HEK293 (cell line): ENCODE results near the gene MYO1G.

Experiments used
- CTCF ChIP-seq: fragments of 450-650 bp; formaldehyde crosslinking; IDR thresholded peaks from 2 replicates; pipeline ENCODE4 v1.5.1; 2016; ENCODE audit warnings: missing biosample characterization, missing genetic modification characterization
- SALL2 ChIP-seq: fragments of 450-650 bp; formaldehyde crosslinking; IDR thresholded peaks from 2 replicates; pipeline ENCODE4 v1.5.0; 2017; ENCODE audit warnings: missing biosample characterization, mild to moderate bottlenecking, missing genetic modification characterization, borderline replicate concordance
- ZBTB11 ChIP-seq: fragments of 450-650 bp; formaldehyde crosslinking; conservative IDR thresholded peaks from 2 replicates; pipeline ENCODE4 v1.5.1; 2016; ENCODE audit warnings: low read depth, missing biosample characterization, missing genetic modification characterization
- ZBTB49 ChIP-seq: fragments of 450-650 bp; formaldehyde crosslinking; IDR thresholded peaks from 2 replicates; pipeline ENCODE4 v1.5.1; 2016; ENCODE audit warnings: missing biosample characterization, missing genetic modification characterization, low read depth
- ZFP41 ChIP-seq: fragments of 450-650 bp; formaldehyde crosslinking; IDR thresholded peaks from 2 replicates; pipeline ENCODE4 v1.5.1; 2016; ENCODE audit warnings: missing biosample characterization, missing genetic modification characterization, borderline replicate concordance
- ZNF10 ChIP-seq: fragments of 450-650 bp; formaldehyde crosslinking; IDR thresholded peaks from 2 replicates; pipeline ENCODE4 v1.5.1; 2017; ENCODE audit warnings: missing biosample characterization, missing genetic modification characterization
- ZNF214 ChIP-seq: fragments of 450-650 bp; formaldehyde crosslinking; IDR thresholded peaks from 2 replicates; pipeline ENCODE4 v1.5.1; 2017; ENCODE audit warnings: missing biosample characterization, mild to moderate bottlenecking, missing genetic modification characterization, borderline replicate concordance
- ZNF239 ChIP-seq: fragments of 450-650 bp; formaldehyde crosslinking; IDR thresholded peaks from 2 replicates; pipeline ENCODE4 v1.5.1; 2016; ENCODE audit warnings: missing biosample characterization, missing genetic modification characterization
- ZNF274 ChIP-seq, 2 experiments: fragments of 200-500 bp in 1 of 2; fragments of 450-650 bp in 1 of 2; sonication (Bioruptor generic) in 1 of 2; formaldehyde crosslinking in 1 of 2; IDR thresholded peaks; 2 replicates each; pipeline versions ENCODE4 v1.5.1 to v1.6.1; 2014 to 2016; ENCODE audit warnings: borderline replicate concordance in 1 of 2, inconsistent platforms in 1 of 2, low read length in 1 of 2, missing biosample characterization in 1 of 2, missing genetic modification characterization in 1 of 2
- ZNF292 ChIP-seq: fragments of 450-650 bp; formaldehyde crosslinking; IDR thresholded peaks from 2 replicates; pipeline ENCODE4 v1.5.1; 2016; ENCODE audit warnings: low read depth, missing biosample characterization, missing genetic modification characterization, borderline replicate concordance
- ZNF335 ChIP-seq: fragments of 450-650 bp; formaldehyde crosslinking; conservative IDR thresholded peaks from 2 replicates; pipeline ENCODE4 v1.5.1; 2016; ENCODE audit warnings: missing biosample characterization, missing genetic modification characterization
- ZNF707 ChIP-seq: fragments of 450-650 bp; formaldehyde crosslinking; IDR thresholded peaks from 2 replicates; pipeline ENCODE4 v1.5.1; 2016; ENCODE audit warnings: missing biosample characterization, missing genetic modification characterization
- ZNF791 ChIP-seq: fragments of 450-650 bp; formaldehyde crosslinking; IDR thresholded peaks from 2 replicates; pipeline ENCODE4 v1.5.1; 2016; ENCODE audit warnings: missing biosample characterization, missing genetic modification characterization
- ZSCAN16 ChIP-seq: fragments of 450-650 bp; formaldehyde crosslinking; IDR thresholded peaks from 2 replicates; pipeline ENCODE4 v1.5.1; 2016; ENCODE audit warnings: missing biosample characterization, missing genetic modification characterization

- TF ChIP-seq SALL2 (tag by site-specific recombination), result no peak
- no peak for TF ChIP-seq ZBTB49 (tag by site-specific recombination)
- no peak for TF ChIP-seq ZNF214
- no peak for TF ChIP-seq CTCF (tag by site-specific recombination)
- no peak for TF ChIP-seq ZNF292
- no peak for TF ChIP-seq ZNF274 (IDR thresholded peaks at IDR 0.05; ENCODE audit: low read length)
- TF ChIP-seq ZNF274 (tag by site-specific recombination; IDR thresholded peaks at IDR 0.05; ENCODE audit: borderline replicate concordance), result no peak
- TF ChIP-seq ZFP41 (tag by site-specific recombination), result no peak
- no peak for TF ChIP-seq ZNF10 (tag by site-specific recombination)
- no peak for TF ChIP-seq ZNF707 (tag by site-specific recombination)
- no peak for TF ChIP-seq ZBTB11
- no peak for TF ChIP-seq ZNF239 (tag by site-specific recombination)
- TF ChIP-seq ZNF791, result no peak
- TF ChIP-seq ZNF335 (tag by site-specific recombination), result no peak
- TF ChIP-seq ZSCAN16 (tag by site-specific recombination), result no peak
These were observed 38.4 kb upstream of the MYO1G start for GRCh38 chr7:45017253-45017652.
